Measurements from ENCODE around the gene HDAC7.

Gene HDAC7

GRCh38 chr12:47819896-47820630 lies at the start of gene HDAC7:
TSS of gene HDAC7 (minus strand) at chr12:47819903. CDS start at chr12:47819785, 118 bp downstream.
- peak; percentile 91 for DNase-seq

DNA sequence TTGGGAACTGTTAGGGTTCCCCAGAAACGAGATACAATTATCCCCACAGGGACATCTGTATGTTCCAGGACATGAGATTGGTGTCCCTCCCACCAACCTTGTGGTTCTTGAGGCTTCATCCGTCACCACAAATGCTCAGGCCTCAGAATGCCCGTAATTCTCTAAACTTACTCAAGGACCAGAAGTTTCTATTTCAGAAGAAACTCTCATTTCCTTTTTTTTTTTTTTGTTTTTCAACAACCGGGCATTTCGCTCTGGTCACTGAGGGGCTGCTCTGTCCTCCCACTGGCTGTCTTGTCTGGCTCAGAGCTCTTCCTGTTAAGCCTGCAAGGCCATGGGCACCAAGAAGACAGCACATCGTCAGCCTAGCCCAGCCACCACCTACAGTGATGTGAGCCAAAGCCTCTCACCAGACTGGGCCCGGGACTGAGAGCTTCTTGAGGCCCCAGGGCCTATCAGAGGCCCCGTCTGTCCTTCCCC lies 48.9 kb upstream of the HDAC7 start:
- no peak for DNase-seq

- DNase-seq: no peak
Measured at GRCh38 chr12:47868041-47868440, 48.3 kb upstream of the HDAC7 start.

GRCh38 chr12:47867495-47867941 lies 47.8 kb upstream of the HDAC7 start:
- DNase-seq: no peak

- no peak for DNase-seq
Measured at GRCh38 chr12:47864646-47865235, 45.0 kb upstream of the HDAC7 start.

DNA sequence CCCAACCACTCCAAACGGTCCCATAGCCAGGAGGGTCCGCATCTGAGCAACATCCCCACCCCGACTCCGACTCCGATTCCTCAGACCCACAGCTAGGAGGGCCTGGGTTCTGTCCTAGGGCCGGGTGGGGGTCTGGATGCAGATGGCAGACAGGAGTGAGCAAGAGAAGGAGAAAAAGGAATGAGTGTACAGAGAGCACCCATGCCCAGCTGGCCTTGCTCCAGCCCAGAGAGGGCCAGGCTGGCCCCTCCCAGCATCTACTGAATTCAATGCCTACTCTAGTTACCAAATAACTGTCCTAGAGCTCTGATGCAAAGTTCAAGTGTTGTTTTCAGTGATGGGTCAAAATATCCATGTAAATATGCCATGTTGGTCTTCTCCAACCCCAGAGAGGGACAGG lies 44.3 kb upstream of the HDAC7 start:
- no peak for DNase-seq

DNA sequence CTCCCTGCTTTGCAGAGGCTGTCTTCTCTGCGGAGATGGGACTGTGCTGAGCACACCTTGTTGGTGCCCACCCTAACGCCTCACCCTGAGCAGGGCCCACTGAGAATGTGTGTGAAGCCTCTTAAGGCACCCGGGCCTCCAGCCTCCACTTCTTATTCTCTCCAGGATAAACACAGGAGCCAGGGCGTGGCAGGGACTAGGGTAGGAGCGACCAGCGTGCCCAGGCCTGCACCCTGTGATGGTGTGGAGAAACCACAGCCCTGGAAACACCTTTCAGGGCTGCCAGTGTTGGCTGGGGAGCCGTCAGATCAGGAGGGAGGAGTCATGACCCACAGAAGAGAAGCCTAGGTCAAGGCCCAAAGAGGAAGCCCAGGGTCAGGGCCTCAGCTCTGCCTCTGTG lies 43.8 kb upstream of the HDAC7 start:
- DNase-seq: no peak

- DNase-seq: no peak
Measured at GRCh38 chr12:47862881-47863280, 43.2 kb upstream of the HDAC7 start.

DNA sequence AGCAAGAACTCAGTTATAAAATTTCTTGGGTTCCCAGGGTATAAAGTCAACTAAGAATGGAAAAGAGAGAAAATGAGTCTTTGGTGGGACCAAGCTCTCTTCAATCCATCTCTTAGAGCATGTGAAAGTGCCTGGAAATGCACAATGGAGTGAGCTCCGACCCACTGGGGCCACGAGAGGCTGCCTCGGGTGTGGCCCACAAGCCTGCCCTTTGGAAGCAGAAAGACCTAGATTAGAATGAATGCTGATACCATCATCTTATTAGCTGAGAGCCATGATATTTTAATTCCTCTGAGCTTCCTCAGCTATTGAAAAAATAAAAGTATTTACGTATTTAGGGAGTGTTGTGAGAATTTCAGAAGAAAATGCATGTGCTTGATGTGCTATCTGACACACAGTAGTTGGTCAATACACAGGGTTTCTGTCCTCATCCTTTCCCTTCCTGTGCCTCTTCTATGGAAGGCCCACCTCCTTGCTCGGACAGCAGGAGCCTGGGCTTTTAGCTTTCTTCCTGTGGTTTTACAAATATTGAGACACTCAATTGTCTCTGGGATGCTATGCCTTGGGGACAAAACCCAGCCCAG lies 42.6 kb upstream of the HDAC7 start:
- no peak for DNase-seq

- no peak for DNase-seq
Measured at GRCh38 chr12:47860873-47861272, 41.2 kb upstream of the HDAC7 start.

GRCh38 chr12:47860279-47860841 lies 40.7 kb upstream of the HDAC7 start:
- no peak for DNase-seq

- no peak for DNase-seq
Measured at GRCh38 chr12:47858511-47859266, 39.0 kb upstream of the HDAC7 start.

DNA sequence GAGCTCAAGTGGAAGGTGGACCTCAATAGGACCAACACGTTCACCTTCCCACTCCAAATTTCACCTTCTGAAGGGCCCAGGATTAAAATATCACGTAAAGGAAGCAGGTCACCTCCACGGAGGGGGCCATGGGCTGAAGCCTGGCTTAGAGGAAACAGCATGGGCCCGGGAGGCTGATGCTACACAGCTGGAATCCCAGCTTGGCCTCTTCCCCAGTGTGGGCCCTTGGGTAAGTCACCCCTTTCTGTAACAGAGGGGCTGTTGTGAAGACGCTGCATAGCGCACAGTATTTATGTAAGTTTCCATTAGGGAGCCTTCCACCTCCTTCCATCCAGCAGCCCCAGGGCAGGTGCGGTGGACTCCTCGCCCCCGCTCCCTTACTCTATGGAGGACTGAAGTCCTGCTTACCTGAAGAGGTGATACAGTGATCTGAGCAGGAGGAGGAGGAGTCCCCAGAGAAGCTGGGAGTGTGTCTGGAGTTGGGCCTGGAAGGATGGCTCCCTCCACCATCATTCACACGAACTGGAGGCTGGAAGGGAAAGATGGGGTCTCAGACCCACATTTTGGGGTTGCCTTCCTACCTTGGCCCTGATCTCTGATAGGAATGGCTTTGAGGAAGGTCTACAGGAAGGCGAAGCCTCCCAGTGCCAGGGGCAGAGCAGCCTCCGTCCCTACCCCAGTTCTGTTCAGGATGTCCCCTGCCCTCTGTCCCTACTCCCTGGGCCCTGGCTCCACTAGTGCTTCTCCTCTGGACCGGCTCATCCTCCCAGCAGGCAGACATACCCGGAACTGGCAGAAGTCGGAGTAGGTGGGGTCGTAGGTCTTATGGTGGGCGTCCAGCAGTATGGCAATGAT lies 37.2 kb upstream of the HDAC7 start:
- no peak for DNase-seq

GRCh38 chr12:47856094-47856493 lies 36.4 kb upstream of the HDAC7 start:
- no peak for DNase-seq

GRCh38 chr12:47855502-47855901 lies 35.8 kb upstream of the HDAC7 start:
- no peak for DNase-seq

GRCh38 chr12:47854531-47854930 lies 34.8 kb upstream of the HDAC7 start:
- DNase-seq: no peak

- DNase-seq: no peak
Measured at GRCh38 chr12:47852096-47852571, 32.4 kb upstream of the HDAC7 start.

DNA sequence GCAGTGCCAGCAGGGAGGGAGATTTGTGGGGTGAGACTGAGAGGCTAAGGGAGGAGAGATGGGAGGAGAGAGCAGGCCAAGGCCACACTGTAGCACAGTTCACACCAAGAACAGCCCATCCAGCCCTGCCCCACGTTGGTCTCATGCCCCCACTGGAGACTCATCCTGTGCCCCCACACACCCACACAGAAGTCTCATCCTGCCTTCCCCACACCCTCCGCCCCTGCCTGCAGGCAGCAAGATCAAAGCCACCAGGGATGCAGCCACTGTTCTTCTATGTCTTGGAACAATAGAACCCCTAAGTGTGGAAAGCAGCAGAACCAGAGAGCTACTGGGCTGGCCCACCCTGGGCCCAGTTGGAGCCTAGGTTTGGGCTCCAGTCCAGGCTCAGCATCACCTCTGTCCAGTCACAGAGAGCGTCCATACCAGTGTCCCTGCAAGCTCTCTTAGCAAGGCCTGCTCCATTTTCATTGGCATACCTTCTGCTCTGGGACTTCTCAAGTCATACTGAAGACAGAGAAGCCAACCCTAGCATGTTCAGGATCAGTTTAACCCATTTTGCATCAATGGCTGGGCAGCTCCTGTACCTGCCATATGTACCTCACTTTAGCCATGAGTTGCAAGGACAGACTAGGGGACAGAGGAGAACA lies 31.7 kb upstream of the HDAC7 start:
- DNase-seq: no peak

DNA sequence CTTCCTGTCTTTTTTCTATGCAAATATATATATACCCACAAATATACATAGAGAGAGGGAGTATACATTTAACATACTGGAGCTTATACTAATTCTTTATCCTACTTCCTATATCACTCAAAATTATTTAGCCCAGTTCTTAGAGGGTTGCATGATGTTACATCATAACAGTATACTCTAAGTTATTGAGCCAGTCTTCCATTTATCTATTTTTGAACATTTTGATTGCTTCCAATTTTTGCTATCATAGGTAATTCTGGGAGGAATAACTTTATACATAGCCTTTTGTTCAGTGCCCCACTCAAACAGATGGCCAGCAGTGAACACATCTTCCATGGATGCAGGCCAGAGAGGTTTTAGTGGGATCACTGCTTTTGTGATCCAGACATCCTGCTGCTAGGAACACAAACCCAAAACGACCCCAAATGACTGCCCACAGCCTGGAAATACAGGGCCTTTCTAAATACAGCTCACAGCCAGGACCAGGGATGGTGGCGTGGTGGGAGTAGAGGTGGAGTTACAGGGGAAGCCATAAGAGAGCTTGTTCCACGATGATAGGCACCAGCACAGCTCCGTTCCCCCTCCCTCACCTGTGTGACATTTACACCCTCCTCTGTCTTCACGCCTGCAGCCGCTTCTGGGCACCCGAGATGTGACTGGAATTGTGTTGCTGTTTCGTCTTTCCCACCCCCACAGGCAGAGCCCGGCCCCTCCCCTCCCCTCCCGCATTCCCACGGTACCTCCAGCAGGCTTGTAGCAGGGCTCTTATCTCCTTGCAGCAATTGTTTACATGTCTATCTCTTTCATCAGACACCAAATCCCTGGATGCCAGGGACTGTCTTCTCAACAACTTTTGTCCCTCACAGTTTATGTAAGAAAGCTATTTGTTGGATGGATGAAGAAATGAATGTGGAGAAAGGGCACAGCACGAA lies 30.7 kb upstream of the HDAC7 start:
- no peak for DNase-seq

- no peak for DNase-seq
Measured at GRCh38 chr12:47849261-47849660, 29.6 kb upstream of the HDAC7 start.
